Body of pancreas (tissue), 4 donors: Measurements from ENCODE around the gene LDLRAD3.

Experiments
- POLR2A ChIP-seq, 3 donors: fragments of 450-650 bp; IDR thresholded peaks; one replicate each; pipeline ENCODE4 v1.6.1; 2016; ENCODE audit warnings: antibody characterized with exemption in 3 of 3, mild to moderate bottlenecking in 2 of 3
- TF ChIP-seq, protein P1 (sequence below), 7 experiments: fragments of 450-650 bp in 4 of 7; fragments of 200-600 bp in 3 of 7; sonication (generic) in 3 of 7; IDR thresholded peaks; one replicate each; pipeline ENCODE4 v1.5.1; 2016 to 2019; ENCODE audit warnings: antibody characterized with exemption in 7 of 7

DNA sequence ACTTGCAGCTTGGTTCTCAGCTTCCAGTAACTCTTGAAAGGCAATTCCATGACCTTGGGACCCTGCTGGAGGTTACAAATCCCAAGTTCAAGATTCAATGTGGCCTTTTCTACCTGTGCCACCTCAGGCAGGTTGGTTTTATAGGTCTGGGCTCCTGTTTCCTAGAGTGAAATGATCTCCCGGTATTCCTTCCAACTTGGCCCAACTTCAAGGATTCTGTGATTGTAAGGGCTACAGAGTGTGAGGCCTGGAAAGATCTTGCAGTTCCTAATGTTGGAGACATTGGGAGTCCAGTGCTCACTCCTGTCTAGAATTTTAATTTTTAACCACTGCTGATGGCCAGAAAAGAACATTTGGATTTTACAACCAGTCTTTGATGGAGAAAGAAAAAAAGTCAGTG lies 91.6 kb downstream of the LDLRAD3 start:
- no peak for TF ChIP-seq POLR2A (IDR thresholded peaks at IDR 0.05)
- TF ChIP-seq, protein P1, sequence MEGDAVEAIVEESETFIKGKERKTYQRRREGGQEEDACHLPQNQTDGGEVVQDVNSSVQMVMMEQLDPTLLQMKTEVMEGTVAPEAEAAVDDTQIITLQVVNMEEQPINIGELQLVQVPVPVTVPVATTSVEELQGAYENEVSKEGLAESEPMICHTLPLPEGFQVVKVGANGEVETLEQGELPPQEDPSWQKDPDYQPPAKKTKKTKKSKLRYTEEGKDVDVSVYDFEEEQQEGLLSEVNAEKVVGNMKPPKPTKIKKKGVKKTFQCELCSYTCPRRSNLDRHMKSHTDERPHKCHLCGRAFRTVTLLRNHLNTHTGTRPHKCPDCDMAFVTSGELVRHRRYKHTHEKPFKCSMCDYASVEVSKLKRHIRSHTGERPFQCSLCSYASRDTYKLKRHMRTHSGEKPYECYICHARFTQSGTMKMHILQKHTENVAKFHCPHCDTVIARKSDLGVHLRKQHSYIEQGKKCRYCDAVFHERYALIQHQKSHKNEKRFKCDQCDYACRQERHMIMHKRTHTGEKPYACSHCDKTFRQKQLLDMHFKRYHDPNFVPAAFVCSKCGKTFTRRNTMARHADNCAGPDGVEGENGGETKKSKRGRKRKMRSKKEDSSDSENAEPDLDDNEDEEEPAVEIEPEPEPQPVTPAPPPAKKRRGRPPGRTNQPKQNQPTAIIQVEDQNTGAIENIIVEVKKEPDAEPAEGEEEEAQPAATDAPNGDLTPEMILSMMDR (IDR thresholded peaks at IDR 0.05) = no peak
